ENCODE results near the gene ATP6V1G2.
A peak's percentile ranks its signal among the peaks of the same experiment; 100 is the strongest.
"Not testable (repeated sequence)": the region's sequence is repeated elsewhere in the genome, so short reads cannot be mapped to it uniquely, and the experiment has no call there.

ATP6V1G2 gene

GRCh38 chr6:31546339-31546957 lies at the start of gene ATP6V1G2:
TSS of gene ATP6V1G2 (minus strand) at chr6:31546608. CDS start at chr6:31546559, 49 bp downstream.
- peak; percentile 93 for DNase-seq

- DNase-seq, result no peak
Measured at GRCh38 chr6:31592396-31592771, 46.0 kb upstream of the ATP6V1G2 start.

GRCh38 chr6:31590691-31591090 lies 44.3 kb upstream of the ATP6V1G2 start:
- DNase-seq, result not testable (repeated sequence)

- no peak for DNase-seq
Measured at GRCh38 chr6:31588871-31589650, 42.7 kb upstream of the ATP6V1G2 start.

- DNase-seq, result no peak
Measured at GRCh38 chr6:31587791-31588777, 41.7 kb upstream of the ATP6V1G2 start.

GRCh38 chr6:31586599-31587281 lies 40.3 kb upstream of the ATP6V1G2 start:
- no peak for DNase-seq

GRCh38 chr6:31586008-31586407 lies 39.6 kb upstream of the ATP6V1G2 start, which contains the start of gene LST1:
TSS of gene LST1 (plus strand) at chr6:31586277. CDS start at chr6:31587300, 1,023 bp downstream.
- DNase-seq, result no peak

- no peak for DNase-seq
Measured at GRCh38 chr6:31585491-31585890, 39.1 kb upstream of the ATP6V1G2 start.

GRCh38 chr6:31582230-31582643 lies 35.8 kb upstream of the ATP6V1G2 start, which contains the start of gene LTB:
TSS of gene LTB (minus strand) at chr6:31582424. CDS start at chr6:31582417, 7 bp downstream.
- no peak for DNase-seq

- DNase-seq, result no peak
Measured at GRCh38 chr6:31581434-31582229, 35.2 kb upstream of the ATP6V1G2 start.

- DNase-seq, result peak; percentile 70 to 76
Measured at GRCh38 chr6:31580807-31581433, 34.5 kb upstream of the ATP6V1G2 start.

- DNase-seq, result no peak
Measured at GRCh38 chr6:31580438-31580740, 34.0 kb upstream of the ATP6V1G2 start.

GRCh38 chr6:31579546-31580437 lies 33.4 kb upstream of the ATP6V1G2 start:
- DNase-seq, result no peak

- DNase-seq, result no peak
Measured at GRCh38 chr6:31579119-31579505, 32.7 kb upstream of the ATP6V1G2 start.

- DNase-seq, result no peak
Measured at GRCh38 chr6:31578184-31579118, 32.0 kb upstream of the ATP6V1G2 start.

- DNase-seq, result no peak
Measured at GRCh38 chr6:31577579-31577966, 31.2 kb upstream of the ATP6V1G2 start.

GRCh38 chr6:31576897-31577578 lies 30.6 kb upstream of the ATP6V1G2 start:
- DNase-seq, result no peak

- DNase-seq, result no peak
Measured at GRCh38 chr6:31575952-31576685, 29.7 kb upstream of the ATP6V1G2 start.
